ENCODE results near the gene KL. TPM values are rescaled to one million over a fixed set of nuclear protein-coding genes. Genes with fewer than 3 reads are reported as not detected.

KL gene
- total and polyA plus RNA-seq, 9 donors, result 1.9 to 4.2 (median 2.5) TPM

GRCh38 chr13:33033051-33033812, 17.0 kb downstream of the KL start:
- Histone ChIP-seq H3K9me3 (replicated peaks; ENCODE audit: control insufficient read depth, low read depth, low read length) (no peaks in the 10 kb centered on the region), H3K4me3 (ENCODE audit: low read length) (no peak overlapping the region), H3K27me3 (ENCODE audit: control insufficient read depth, insufficient read depth, low read length) (no peaks in the 10 kb centered on the region), H3K27ac (ENCODE audit: low read length) (no peak overlapping the region), H3K36me3 (ENCODE audit: control insufficient read depth, insufficient read depth, low read length) (no peaks in the 10 kb centered on the region), H3K4me1 (ENCODE audit: control insufficient read depth, insufficient read depth, low read length) (no peaks in the 10 kb centered on the region)
- DNase-seq, result no peak
- 54% methylated on average over 7 of the region's 14 CpGs for WGBS (ENCODE audit: insufficient coverage)

GRCh38 chr13:33033986-33034385, 17.8 kb downstream of the KL start:
- H3K27ac ChIP-seq (ENCODE audit: low read length), result no peak overlapping the region
- no peak for DNase-seq
- H3K27me3 ChIP-seq (ENCODE audit: control insufficient read depth, insufficient read depth, low read length), result no peaks in the 10 kb centered on the region

GRCh38 chr13:33034882-33035520, 18.8 kb downstream of the KL start:
- H3K27ac ChIP-seq (ENCODE audit: low read length), result no peak overlapping the region
- H3K36me3 ChIP-seq (ENCODE audit: control insufficient read depth, insufficient read depth, low read length), result no peaks in the 10 kb centered on the region
- WGBS (ENCODE audit: insufficient coverage), result no CpG with 5 or more reads among the region's 5 CpGs
- no peak overlapping the region for H3K4me3 ChIP-seq (ENCODE audit: low read length)
- no peaks in the 10 kb centered on the region for H3K4me1 ChIP-seq (ENCODE audit: control insufficient read depth, insufficient read depth, low read length)
- no peaks in the 10 kb centered on the region for H3K9me3 ChIP-seq (replicated peaks; ENCODE audit: control insufficient read depth, low read depth, low read length)
- DNase-seq, result no peak
- no peaks in the 10 kb centered on the region for H3K27me3 ChIP-seq (ENCODE audit: control insufficient read depth, insufficient read depth, low read length)

More at GRCh38 chr13:33033986-33034385, 17.8 kb downstream of the KL start:
- Histone ChIP-seq H3K4me3 (ENCODE audit: low read length) (no peak overlapping the region), H3K36me3 (ENCODE audit: control insufficient read depth, insufficient read depth, low read length) (no peaks in the 10 kb centered on the region), H3K9me3 (replicated peaks; ENCODE audit: control insufficient read depth, low read depth, low read length) (no peaks in the 10 kb centered on the region), H3K4me1 (ENCODE audit: control insufficient read depth, insufficient read depth, low read length) (no peaks in the 10 kb centered on the region)

DNA sequence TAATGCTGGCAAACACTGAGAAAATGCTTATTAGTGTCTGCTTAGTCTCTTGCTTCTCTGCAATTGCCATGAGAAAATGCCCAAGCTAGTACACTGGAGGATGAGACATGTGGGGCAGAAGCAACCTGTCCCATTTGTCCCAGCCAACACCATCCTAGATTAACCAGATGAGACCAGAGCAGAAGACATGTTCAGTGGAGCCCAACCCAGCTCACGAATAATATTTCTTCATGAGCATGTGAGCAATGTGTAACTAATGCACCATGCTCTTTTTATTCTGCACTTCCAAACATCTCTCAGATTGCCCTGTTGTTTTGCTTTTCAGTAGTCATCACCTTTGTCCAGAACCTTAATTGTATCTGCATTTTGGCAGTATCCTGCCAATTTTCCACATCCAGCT, 21.4 kb downstream of the KL start:
- Histone ChIP-seq H3K27me3 (ENCODE audit: control insufficient read depth, insufficient read depth, low read length) (no peaks in the 10 kb centered on the region), H3K9me3 (replicated peaks; ENCODE audit: control insufficient read depth, low read depth, low read length) (no peaks in the 10 kb centered on the region), H3K27ac (ENCODE audit: low read length) (no peak overlapping the region), H3K4me1 (ENCODE audit: control insufficient read depth, insufficient read depth, low read length) (no peaks in the 10 kb centered on the region), H3K4me3 (ENCODE audit: low read length) (no peak overlapping the region), H3K36me3 (ENCODE audit: control insufficient read depth, insufficient read depth, low read length) (no peaks in the 10 kb centered on the region)
- DNase-seq, result no peak
- 86% methylated on average over 1 of the region's 1 CpG for WGBS (ENCODE audit: insufficient coverage)

- Histone ChIP-seq H3K27ac (ENCODE audit: low read length) (no peak overlapping the region), H3K27me3 (ENCODE audit: control insufficient read depth, insufficient read depth, low read length) (no peaks in the 10 kb centered on the region), H3K9me3 (replicated peaks; ENCODE audit: control insufficient read depth, low read depth, low read length) (no peaks in the 10 kb centered on the region), H3K4me1 (ENCODE audit: control insufficient read depth, insufficient read depth, low read length) (no peaks in the 10 kb centered on the region), H3K36me3 (ENCODE audit: control insufficient read depth, insufficient read depth, low read length) (no peaks in the 10 kb centered on the region), H3K4me3 (ENCODE audit: low read length) (no peak overlapping the region)
- no peak for DNase-seq
- no CpG with 5 or more reads among the region's 2 CpGs for WGBS (ENCODE audit: insufficient coverage)
These were observed 23.9 kb downstream of the KL start for GRCh38 chr13:33040090-33040489.

- H3K4me1 ChIP-seq (ENCODE audit: control insufficient read depth, insufficient read depth, low read length), result no peaks in the 10 kb centered on the region
- H3K9me3 ChIP-seq (replicated peaks; ENCODE audit: control insufficient read depth, low read depth, low read length), result no peaks in the 10 kb centered on the region
- WGBS (ENCODE audit: insufficient coverage), result no CpG with 5 or more reads among the region's 4 CpGs
- H3K36me3 ChIP-seq (ENCODE audit: control insufficient read depth, insufficient read depth, low read length), result no peaks in the 10 kb centered on the region
- no peaks in the 10 kb centered on the region for H3K27me3 ChIP-seq (ENCODE audit: control insufficient read depth, insufficient read depth, low read length)
- H3K27ac ChIP-seq (ENCODE audit: low read length), result no peak overlapping the region
- no peak overlapping the region for H3K4me3 ChIP-seq (ENCODE audit: low read length)
- DNase-seq, result no peak
These were observed 29.8 kb downstream of the KL start for GRCh38 chr13:33045851-33046592.

- no peaks in the 10 kb centered on the region for H3K27me3 ChIP-seq (ENCODE audit: control insufficient read depth, insufficient read depth, low read length)
- DNase-seq, result no peak
- H3K4me3 ChIP-seq (ENCODE audit: low read length), result no peak overlapping the region
- peaks cover 10% of the 10 kb centered on the region for H3K4me1 ChIP-seq (ENCODE audit: control insufficient read depth, insufficient read depth, low read length)
- WGBS (ENCODE audit: insufficient coverage), result 75% methylated on average over 2 of the region's 4 CpGs
- H3K36me3 ChIP-seq (ENCODE audit: control insufficient read depth, insufficient read depth, low read length), result no peaks in the 10 kb centered on the region
- no peak overlapping the region for H3K27ac ChIP-seq (ENCODE audit: low read length)
- H3K9me3 ChIP-seq (replicated peaks; ENCODE audit: control insufficient read depth, low read depth, low read length), result no peaks in the 10 kb centered on the region
These were observed 33.9 kb downstream of the KL start for GRCh38 chr13:33050161-33050560.

DNA sequence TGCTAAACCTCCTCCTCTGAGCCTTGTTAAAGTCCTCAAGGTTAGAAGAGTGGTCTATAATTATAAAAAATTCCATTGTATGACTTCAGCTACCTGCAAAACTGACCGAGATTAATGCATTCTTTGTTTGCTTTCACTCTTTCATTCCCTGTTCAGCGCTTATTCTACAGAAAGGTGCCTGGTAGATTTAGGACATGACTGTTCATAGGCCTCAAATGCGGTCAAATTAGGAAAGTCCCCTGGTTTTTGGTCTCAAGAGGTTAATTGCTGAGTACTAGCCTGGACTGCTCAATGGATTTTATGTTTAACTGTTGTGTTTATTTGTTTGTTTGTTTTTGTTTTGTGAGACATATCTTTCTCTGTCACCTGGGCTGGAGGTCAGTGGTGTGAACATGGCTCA, 35.4 kb downstream of the KL start:
- Histone ChIP-seq H3K4me3 (ENCODE audit: low read length) (no peak overlapping the region), H3K27ac (ENCODE audit: low read length) (peak overlapping the region; percentile 91), H3K4me1 (ENCODE audit: control insufficient read depth, insufficient read depth, low read length) (peaks cover 10% of the 10 kb centered on the region), H3K9me3 (replicated peaks; ENCODE audit: control insufficient read depth, low read depth, low read length) (no peaks in the 10 kb centered on the region), H3K36me3 (ENCODE audit: control insufficient read depth, insufficient read depth, low read length) (no peaks in the 10 kb centered on the region), H3K27me3 (ENCODE audit: control insufficient read depth, insufficient read depth, low read length) (no peaks in the 10 kb centered on the region)
- WGBS (ENCODE audit: insufficient coverage), result no CpG with 5 or more reads among the region's 3 CpGs
- no peak for DNase-seq

DNA sequence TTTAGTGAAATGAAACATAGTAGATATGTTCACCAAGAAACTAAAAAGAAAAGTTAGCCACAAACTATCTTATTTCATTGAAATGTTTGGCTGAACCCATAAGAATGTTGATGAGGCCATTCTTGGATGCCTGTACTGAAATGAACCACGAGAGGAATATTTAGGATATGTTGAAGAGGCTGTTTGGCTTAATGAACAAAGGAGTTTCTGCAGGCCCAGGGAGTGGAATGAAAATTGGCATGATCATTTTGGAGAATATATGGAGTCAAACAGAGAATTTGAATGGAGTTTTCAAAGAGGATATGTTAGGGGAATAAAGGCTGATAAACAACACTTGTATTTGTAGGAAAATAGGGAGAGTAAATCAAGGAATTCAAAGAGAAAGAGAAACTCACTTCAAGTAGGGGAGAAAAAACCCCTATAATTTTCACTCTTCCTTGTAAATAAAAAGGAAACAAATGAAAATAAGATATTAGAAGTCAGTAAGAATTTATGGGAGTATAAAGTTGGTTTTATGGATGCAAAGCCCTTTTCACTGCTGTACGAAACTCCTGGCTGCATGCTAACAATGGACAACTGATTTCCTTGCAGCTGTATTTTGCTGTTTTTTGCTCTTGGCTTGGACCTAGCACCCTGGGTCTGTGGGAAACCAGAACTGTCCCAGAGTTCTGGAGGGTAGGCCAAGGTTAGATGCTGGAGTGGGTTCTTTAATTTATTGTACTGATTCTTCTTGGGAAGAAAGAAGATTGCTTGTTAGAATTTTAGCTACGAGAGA, 36.5 kb downstream of the KL start:
- Histone ChIP-seq H3K4me3 (ENCODE audit: low read length) (no peak overlapping the region), H3K36me3 (ENCODE audit: control insufficient read depth, insufficient read depth, low read length) (no peaks in the 10 kb centered on the region), H3K27ac (ENCODE audit: low read length) (peak overlapping the region; percentile 91), H3K9me3 (replicated peaks; ENCODE audit: control insufficient read depth, low read depth, low read length) (no peaks in the 10 kb centered on the region), H3K27me3 (ENCODE audit: control insufficient read depth, insufficient read depth, low read length) (no peaks in the 10 kb centered on the region), H3K4me1 (ENCODE audit: control insufficient read depth, insufficient read depth, low read length) (peaks cover 16% of the 10 kb centered on the region)
- DNase-seq, result peak; percentile 94
- WGBS (ENCODE audit: insufficient coverage), result 37% methylated on average over 2 of the region's 3 CpGs
